CD4-positive, alpha-beta T cell treated with Interleukin-15 for 4 hours (primary cell): Measurements from ENCODE around the gene CARTPT.

ENCODE experiments used
- DNase-seq: peaks from one replicate; pipeline ENCODE4 v3.0.0-alpha.2; 2020; ENCODE audit warnings: low spot score

The CARTPT gene

DNA sequence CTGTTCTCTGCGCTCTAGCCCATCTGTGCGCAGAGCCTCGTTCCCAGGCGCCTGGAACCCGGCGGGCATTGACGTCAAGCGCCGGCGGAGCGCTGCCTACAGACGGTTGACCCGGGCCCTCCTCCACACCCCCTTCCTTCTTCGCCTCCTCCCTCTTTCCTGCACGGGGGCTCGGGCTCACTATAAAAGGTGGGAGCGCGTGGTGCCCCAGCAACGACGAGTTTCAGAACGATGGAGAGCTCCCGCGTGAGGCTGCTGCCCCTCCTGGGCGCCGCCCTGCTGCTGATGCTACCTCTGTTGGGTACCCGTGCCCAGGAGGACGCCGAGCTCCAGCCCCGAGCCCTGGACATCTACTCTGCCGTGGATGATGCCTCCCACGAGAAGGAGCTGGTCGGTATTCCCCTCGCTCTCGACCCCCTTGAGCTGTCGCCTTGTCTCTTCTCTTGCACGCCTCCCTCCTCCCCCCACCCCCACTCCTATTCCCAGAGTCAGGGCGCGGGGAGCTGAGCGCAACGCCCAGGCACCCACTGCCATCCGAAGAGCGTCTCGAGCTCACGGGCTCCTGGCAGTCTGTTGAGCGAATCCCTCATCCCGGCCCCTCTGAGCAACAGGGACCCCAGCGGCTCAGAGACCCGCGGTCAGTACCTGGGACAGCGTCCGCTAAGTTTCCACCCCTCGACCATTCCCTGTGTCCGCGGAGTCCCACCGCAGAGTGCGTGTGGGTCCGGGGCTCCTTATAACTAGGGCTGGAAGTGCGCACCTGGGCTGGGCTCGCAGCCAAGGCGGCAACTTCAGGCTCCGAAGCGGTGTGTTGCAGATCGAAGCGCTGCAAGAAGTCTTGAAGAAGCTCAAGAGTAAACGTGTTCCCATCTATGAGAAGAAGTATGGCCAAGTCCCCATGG lies at the start of gene CARTPT:
Gene CARTPT (plus strand): TSS at position 213 of the 902 bp plus-strand sequence. CDS start 19 bp downstream, at position 232.
- DNase-seq, result no peak

- DNase-seq, result no peak
Measured at GRCh38 chr5:71677977-71678376, 41.1 kb upstream of the CARTPT start.

GRCh38 chr5:71679714-71680113 lies 39.4 kb upstream of the CARTPT start:
- DNase-seq, result no peak

GRCh38 chr5:71680510-71680909 lies 38.6 kb upstream of the CARTPT start:
- no peak for DNase-seq

- no peak for DNase-seq
Measured at GRCh38 chr5:71681296-71681695, 37.8 kb upstream of the CARTPT start.

GRCh38 chr5:71684309-71684708 lies 34.8 kb upstream of the CARTPT start:
- no peak for DNase-seq

DNA sequence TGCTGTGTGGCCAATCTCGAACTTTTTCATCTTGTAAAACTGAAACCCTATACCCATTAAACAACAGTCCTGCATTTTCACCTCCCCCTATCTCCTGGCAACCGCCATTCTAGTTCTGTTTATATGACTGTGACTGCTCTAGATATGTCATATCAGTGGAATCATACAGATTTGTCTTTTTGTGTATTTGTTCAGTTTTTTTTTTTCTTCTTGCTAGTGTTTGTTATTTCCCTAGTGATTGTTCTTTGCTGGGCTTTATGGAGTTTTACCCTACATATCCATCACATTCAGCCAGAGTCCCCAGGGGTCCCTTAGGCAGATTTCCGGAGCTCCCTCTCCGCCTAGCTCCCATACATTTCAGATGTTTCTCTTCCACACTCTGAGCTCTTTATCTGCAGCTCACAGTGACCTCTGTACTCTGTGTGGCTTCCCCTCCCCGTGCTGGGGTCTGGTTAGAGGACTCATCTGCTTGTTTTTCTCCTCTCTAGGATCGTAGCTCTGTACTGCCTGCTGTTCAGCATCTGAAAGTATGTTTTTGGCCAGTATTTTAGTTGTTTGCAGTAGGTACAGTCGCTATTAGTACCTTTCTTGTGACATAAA lies 25.1 kb upstream of the CARTPT start:
- DNase-seq, result no peak

DNA sequence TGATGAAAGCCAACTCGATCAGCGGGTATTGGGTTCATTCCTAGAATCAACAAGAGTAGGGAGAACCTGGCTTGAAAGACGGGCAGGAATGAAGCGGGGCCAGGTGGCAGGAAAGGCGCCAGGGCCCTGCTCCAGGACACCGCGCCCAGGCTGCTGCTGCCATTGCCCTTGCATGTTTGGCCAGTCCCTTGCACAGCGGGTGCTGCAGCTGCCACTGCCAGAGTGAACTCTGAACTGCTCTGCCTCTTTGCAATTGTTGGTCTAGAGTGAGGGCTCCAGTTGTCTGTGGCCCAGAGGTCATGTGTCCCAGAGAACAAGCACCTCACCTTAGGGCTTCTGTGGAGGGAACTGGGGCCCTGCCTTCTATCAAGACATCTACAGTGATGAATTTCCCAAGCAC lies 24.0 kb upstream of the CARTPT start:
- DNase-seq, result no peak

- no peak for DNase-seq
Measured at GRCh38 chr5:71695595-71695994, 23.5 kb upstream of the CARTPT start.

- no peak for DNase-seq
Measured at GRCh38 chr5:71697967-71698366, 21.1 kb upstream of the CARTPT start.

GRCh38 chr5:71699233-71699632 lies 19.8 kb upstream of the CARTPT start:
- DNase-seq, result no peak

DNA sequence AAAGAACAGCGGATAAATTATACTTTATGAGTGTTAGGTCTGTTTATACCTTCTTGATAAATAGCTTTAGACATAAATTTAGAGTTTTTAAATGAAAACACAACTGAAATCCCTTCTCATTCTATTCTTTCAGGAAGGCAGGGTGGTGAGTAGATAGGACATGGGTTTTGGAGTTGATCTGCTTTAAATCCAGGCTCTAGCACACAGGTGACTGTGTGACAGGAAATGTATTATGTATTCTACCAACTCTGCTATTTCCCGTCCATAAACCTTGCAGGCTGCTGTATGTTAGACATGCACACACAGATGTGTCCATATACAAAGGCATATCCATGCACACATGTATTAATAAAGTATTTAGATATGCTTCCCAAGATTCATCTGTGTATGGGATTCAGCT lies 19.3 kb upstream of the CARTPT start:
- DNase-seq, result no peak

- DNase-seq, result no peak
Measured at GRCh38 chr5:71700803-71701202, 18.3 kb upstream of the CARTPT start.

GRCh38 chr5:71701407-71701806 lies 17.7 kb upstream of the CARTPT start:
- no peak for DNase-seq

DNA sequence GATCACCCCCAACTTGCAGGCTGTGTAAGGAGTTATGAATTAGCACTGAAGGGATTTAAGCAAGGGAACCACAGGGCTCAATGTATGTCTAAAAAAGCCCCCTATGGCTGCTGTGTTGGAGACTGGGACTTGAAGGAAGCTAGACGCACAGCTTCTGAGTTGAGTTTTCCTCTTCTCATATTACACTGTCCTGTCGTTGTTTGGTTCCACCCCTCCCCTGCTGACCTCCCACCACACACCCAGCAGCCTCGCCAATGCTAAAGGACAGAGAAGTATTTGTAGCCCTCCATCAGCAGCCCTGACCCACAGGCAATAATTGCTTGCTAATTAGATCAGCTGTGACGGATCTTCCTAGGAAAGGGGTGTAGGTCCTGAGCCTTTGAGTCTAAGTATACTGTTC lies 15.1 kb upstream of the CARTPT start:
- DNase-seq, result no peak

- DNase-seq, result no peak
Measured at GRCh38 chr5:71705421-71705820, 13.7 kb upstream of the CARTPT start.

DNA sequence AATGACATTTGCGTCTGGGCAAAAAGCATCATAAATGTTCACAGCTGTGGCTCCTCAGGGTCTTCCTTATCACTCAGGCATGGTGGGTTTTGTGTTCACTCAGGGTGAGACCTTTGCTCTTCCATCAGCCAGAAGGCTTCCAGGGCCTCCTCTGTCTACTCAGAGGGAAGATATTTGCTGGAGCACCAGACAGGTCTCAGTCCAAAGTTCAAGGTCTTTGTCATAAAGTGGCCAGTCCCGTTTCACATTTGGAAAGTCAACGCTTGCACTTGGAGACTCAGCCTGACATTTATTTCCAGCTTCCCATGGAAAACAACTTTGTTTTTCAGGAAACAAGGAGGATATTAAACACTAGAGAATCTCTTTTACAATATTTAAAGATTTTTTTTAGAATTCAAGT lies 12.2 kb upstream of the CARTPT start:
- no peak for DNase-seq

DNA sequence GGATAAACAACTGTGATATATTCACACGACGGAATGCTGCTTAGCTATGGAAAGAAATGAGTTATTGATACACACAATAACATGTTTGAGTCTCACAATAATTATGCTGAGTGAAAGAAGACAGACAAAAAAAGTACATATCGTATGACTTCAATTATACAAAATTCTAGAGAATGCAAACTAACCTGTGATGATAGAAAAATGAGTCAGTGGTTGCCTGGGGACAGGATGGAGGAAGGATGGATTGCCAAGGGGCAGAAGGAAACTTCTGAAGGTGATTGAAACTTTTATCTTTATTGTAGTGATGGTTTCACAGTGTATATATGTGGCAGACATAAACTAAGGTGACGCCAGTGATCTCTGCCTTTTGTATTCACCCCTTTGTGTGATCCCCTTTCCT lies 7.5 kb upstream of the CARTPT start:
- DNase-seq, result no peak

DNA sequence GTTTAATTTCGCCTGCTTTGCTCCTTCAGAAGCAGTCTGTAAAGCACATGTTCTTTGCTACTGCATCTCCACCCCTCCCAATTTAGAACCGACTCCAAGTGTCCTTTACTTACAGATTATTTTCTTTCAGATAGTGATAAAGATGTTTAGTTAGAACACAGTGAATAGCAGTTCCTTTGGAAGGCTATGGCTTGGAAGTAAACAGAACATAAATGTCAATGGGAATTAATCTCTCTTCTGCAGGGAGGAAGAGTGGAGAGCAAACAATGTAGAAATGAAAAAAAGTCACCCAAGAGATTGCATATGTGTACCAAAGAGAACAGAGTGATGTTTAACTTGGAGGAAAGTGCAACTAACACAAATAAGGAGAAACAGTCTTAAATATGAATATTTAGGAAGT lies 4.2 kb upstream of the CARTPT start:
- no peak for DNase-seq

DNA sequence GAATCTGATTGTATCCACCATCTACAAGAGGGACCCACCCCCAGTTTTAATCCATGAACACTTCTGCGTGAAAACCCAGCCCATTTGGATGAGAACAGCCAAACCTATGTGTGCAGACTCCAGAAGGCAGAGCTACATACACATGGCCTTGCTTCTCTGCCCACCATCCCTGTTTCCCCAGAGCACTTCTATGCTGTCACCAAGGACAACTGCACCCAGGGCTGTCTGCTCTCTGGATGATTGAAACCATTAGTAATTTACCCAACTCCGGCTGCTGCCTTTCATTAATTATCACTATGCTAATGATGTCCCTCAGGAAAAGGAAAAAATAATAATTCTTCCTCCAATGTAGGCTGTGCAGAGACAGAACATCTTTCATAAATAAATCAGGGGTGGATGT lies 8.9 kb downstream of the CARTPT start:
- no peak for DNase-seq

- DNase-seq, result no peak
Measured at GRCh38 chr5:71731015-71731414, 11.9 kb downstream of the CARTPT start.

- DNase-seq, result no peak
Measured at GRCh38 chr5:71732011-71732410, 12.9 kb downstream of the CARTPT start.

DNA sequence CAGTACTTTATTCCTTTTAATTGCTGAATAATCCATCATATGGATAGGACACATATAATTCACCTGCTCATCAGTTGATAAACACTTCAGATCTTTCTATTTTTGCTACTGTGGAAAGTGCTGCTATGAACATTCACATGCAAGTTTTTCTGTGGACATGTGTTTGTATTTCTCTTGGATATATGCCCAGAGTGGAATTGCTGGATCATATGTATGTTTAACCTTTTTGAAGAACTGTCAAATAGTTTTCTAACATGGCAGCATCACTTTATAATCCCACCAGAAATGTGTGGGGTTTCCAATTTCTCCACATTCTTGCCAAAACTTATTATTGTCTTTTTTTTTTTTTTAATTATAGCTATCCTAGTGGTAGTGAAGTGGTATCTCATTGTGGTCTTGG lies 15.1 kb downstream of the CARTPT start:
- no peak for DNase-seq
